Measurements from ENCODE around the gene XYLT1. TPM values are rescaled to one million over a fixed set of nuclear protein-coding genes. Genes with fewer than 3 reads are reported as not detected.

Gene XYLT1
- total and polyA plus RNA-seq, 2 of the 4 experiments (the other 2 are of a cell fraction) = 9.0 to 12.7 TPM

GRCh38 chr16:17373533-17373932 lies 97.2 kb downstream of the XYLT1 start:
- Histone ChIP-seq H3K27ac (ENCODE audit: insufficient read depth, low read length) (no peak overlapping the region), H4K91ac (ENCODE audit: insufficient read depth, low read depth, low read length) (no peak overlapping the region), H3K14ac (replicated peaks; ENCODE audit: low read depth, low read length) (no peak overlapping the region), H3K79me1 (ENCODE audit: low read depth in 1 of 2, low read length in 2 of 2) (peaks cover 12 to 55% of the 10 kb centered on the region in 2 experiments), H3K9me1 (ENCODE audit: insufficient read depth, low read length) (peaks cover 7% of the 10 kb centered on the region), H3K4me3 (ENCODE audit: insufficient read depth, low read depth, low read length) (no peak overlapping the region), H2AK9ac (replicated peaks; ENCODE audit: low read depth, low read length, poor library complexity) (no peak overlapping the region), H2AK5ac (ENCODE audit: low read depth, low read length) (no peak overlapping the region), H3K23ac (ENCODE audit: low read depth, low read length) (no peak overlapping the region), H3K36me3 (ENCODE audit: control insufficient read depth, insufficient read depth, low read length) (no peaks in the 10 kb centered on the region), H2BK120ac (ENCODE audit: low read depth, low read length) (no peak overlapping the region), H3K9me3 (ENCODE audit: control insufficient read depth, insufficient read depth, low read length) (no peaks in the 10 kb centered on the region), H3K18ac (ENCODE audit: low read depth, low read length) (no peak overlapping the region), H4K20me1 (ENCODE audit: insufficient read depth, low read length) (peaks cover 42% of the 10 kb centered on the region), H4K8ac (ENCODE audit: low read depth in 2 of 2, low read length in 2 of 2) (no peak overlapping the region), H3K27me3 (ENCODE audit: control insufficient read depth, insufficient read depth, low read length) (no peaks in the 10 kb centered on the region), H3K4me2 (ENCODE audit: low read depth, low read length) (no peak overlapping the region), H3K4me1 (ENCODE audit: control insufficient read depth, insufficient read depth, low read length) (peaks cover 4% of the 10 kb centered on the region; the same call in 1 of the 2 replicates), H3K4ac (ENCODE audit: low read depth, low read length) (no peak overlapping the region), H2BK15ac (ENCODE audit: low read depth, low read length) (no peak overlapping the region), H3K56ac (ENCODE audit: extremely low read depth, insufficient read depth, low read length) (no peak overlapping the region), H2AFZ (replicated peaks; ENCODE audit: low read length, poor library complexity) (no peak overlapping the region), H2BK5ac (ENCODE audit: low read depth, low read length, poor library complexity, severe bottlenecking) (no peak overlapping the region), H4K5ac (ENCODE audit: low read depth, low read length) (no peak overlapping the region), H2BK20ac (ENCODE audit: low read depth, low read length) (no peak overlapping the region), H3K9ac (ENCODE audit: low read depth, low read length) (no peak overlapping the region)
- in situ Hi-C loops (cut with MboI; ENCODE audit: low sequenced_read_pairs) (no loop called here), intact Hi-C loops (cut with micrococcal nuclease) (no loop called here), dilution Hi-C loops (cut with HindIII; ENCODE audit: low sequenced_read_pairs, unreplicated experiment) (no loop called here)
- POLR2A ChIA-PET (ENCODE audit: unreplicated experiment) = no interaction called here
- ATAC-seq (ENCODE audit: low read depth) (no peak), DNase-seq (no peak)
- TF ChIP-seq CHD1 (IDR thresholded peaks at IDR 0.05; ENCODE audit: low read depth, low read length) (no peak), FOS (IDR thresholded peaks at IDR 0.05; ENCODE audit: low read depth, low read length) (no peak), POLR2A (IDR thresholded peaks at IDR 0.05; ENCODE audit: low read depth, low read length) (no peak), NFE2L2 (IDR thresholded peaks at IDR 0.05; ENCODE audit: low read depth, low read length) (no peak), RCOR1 (IDR thresholded peaks at IDR 0.05; ENCODE audit: insufficient replicate concordance, low read length) (no peak), USF2 (IDR thresholded peaks at IDR 0.05; ENCODE audit: low read depth, low read length) (no peak), MXI1 (IDR thresholded peaks at IDR 0.05; ENCODE audit: borderline replicate concordance, low read depth, low read length) (no peak), RAD21 (IDR thresholded peaks at IDR 0.05; ENCODE audit: low read length) (no peak), MAZ (IDR thresholded peaks at IDR 0.05; ENCODE audit: borderline replicate concordance, low read depth, low read length) (no peak), BHLHE40 (IDR thresholded peaks at IDR 0.05; ENCODE audit: low read depth, low read length) (no peak), CEBPB (IDR thresholded peaks at IDR 0.05; ENCODE audit: low read depth, low read length) (no peak), RFX5 (IDR thresholded peaks at IDR 0.05; ENCODE audit: low read depth, low read length) (no peak), MAFK (IDR thresholded peaks at IDR 0.05; ENCODE audit: low read depth, low read length) (no peak), SMC3 (IDR thresholded peaks at IDR 0.05; ENCODE audit: low read depth, low read length) (no peak)
- TF ChIP-seq, protein P1, sequence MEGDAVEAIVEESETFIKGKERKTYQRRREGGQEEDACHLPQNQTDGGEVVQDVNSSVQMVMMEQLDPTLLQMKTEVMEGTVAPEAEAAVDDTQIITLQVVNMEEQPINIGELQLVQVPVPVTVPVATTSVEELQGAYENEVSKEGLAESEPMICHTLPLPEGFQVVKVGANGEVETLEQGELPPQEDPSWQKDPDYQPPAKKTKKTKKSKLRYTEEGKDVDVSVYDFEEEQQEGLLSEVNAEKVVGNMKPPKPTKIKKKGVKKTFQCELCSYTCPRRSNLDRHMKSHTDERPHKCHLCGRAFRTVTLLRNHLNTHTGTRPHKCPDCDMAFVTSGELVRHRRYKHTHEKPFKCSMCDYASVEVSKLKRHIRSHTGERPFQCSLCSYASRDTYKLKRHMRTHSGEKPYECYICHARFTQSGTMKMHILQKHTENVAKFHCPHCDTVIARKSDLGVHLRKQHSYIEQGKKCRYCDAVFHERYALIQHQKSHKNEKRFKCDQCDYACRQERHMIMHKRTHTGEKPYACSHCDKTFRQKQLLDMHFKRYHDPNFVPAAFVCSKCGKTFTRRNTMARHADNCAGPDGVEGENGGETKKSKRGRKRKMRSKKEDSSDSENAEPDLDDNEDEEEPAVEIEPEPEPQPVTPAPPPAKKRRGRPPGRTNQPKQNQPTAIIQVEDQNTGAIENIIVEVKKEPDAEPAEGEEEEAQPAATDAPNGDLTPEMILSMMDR (conservative IDR thresholded peaks at IDR 0.05; ENCODE audit: low read depth, low read length) = no peak
- TF ChIP-seq, protein P2, sequence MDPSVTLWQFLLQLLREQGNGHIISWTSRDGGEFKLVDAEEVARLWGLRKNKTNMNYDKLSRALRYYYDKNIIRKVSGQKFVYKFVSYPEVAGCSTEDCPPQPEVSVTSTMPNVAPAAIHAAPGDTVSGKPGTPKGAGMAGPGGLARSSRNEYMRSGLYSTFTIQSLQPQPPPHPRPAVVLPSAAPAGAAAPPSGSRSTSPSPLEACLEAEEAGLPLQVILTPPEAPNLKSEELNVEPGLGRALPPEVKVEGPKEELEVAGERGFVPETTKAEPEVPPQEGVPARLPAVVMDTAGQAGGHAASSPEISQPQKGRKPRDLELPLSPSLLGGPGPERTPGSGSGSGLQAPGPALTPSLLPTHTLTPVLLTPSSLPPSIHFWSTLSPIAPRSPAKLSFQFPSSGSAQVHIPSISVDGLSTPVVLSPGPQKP (IDR thresholded peaks at IDR 0.05; ENCODE audit: borderline replicate concordance, low read depth, low read length) = no peak
- CTCF ChIA-PET = no interaction called here
- no TSS peak for BruUV-seq (replicated peaks)
- no CpG with 5 or more reads among the region's 3 CpGs for WGBS, 2 experiments (ENCODE audit: extremely low coverage in 2 of 2, insufficient read length in 1 of 2)
